BJ (cell line): Measurements from ENCODE around the gene SOCS3. TPM values are rescaled to one million over a fixed set of nuclear protein-coding genes. Genes with fewer than 3 reads are reported as not detected.

Experiments used
- CTCF ChIA-PET: fragments of 350-600 bp; formaldehyde crosslinking; extraction: SDS; loops from one replicate; lab custom pipeline; 2021; ENCODE audit warnings: antibody characterized with exemption, inconsistent platforms; lab: Yijun Ruan, JAX
- POLR2A ChIA-PET: fragments of 300-600 bp; sonication (Branson Sonifier 250); formaldehyde crosslinking; extraction: SDS; loops from one replicate; lab custom pipeline; 2021; ENCODE audit warnings: antibody characterized with exemption; lab: Charles Lee
- DNase-seq: peaks from one replicate; pipeline ENCODE4 v3.0.0-alpha.2; 2011; ENCODE audit warnings: low read depth
- H3K27me3 ChIP-seq: 2 replicates; pipeline ENCODE4 v1.6.0; 2011; ENCODE audit warnings: low read length; ENCODE audit not compliant: control insufficient read depth, insufficient read depth
- H3K36me3 ChIP-seq: 2 replicates; pipeline ENCODE4 v1.5.1; 2011; ENCODE audit warnings: low read length; ENCODE audit not compliant: control insufficient read depth, insufficient read depth
- H3K4me3 ChIP-seq: 2 replicates; pipeline ENCODE4 v1.5.1; 2011; ENCODE audit warnings: low read depth, mild to moderate bottlenecking, control low read depth, low read length
- polyA plus RNA-seq: library from polyadenylated mRNA; depleted of rRNA; stranded (reverse); fragments of >200 nt; gene quantifications from 2 replicates; pipeline ENCODE4 v1.2.3, GENCODE V29; 2011
- TF ChIP-seq, protein P1 (sequence below): IDR thresholded peaks from 2 replicates; pipeline ENCODE4 v1.5.1; 2011; ENCODE audit warnings: low read depth, mild to moderate bottlenecking, control low read depth, inconsistent platforms, low read length, moderate library complexity; ENCODE audit not compliant: insufficient read depth

The SOCS3 gene
- polyA plus RNA-seq, 1 experiment: 26.4 TPM

GRCh38 chr17:78406396-78406795 is 46.5 kb upstream of the SOCS3 start:
- CTCF ChIA-PET: interaction anchor here (2.1 kb wide), 1 partner anchor 16 kb away, joined by 9 read pairs; no protein-coding TSS in a partner anchor
- DNase-seq: no peak
- TF ChIP-seq, protein P1, sequence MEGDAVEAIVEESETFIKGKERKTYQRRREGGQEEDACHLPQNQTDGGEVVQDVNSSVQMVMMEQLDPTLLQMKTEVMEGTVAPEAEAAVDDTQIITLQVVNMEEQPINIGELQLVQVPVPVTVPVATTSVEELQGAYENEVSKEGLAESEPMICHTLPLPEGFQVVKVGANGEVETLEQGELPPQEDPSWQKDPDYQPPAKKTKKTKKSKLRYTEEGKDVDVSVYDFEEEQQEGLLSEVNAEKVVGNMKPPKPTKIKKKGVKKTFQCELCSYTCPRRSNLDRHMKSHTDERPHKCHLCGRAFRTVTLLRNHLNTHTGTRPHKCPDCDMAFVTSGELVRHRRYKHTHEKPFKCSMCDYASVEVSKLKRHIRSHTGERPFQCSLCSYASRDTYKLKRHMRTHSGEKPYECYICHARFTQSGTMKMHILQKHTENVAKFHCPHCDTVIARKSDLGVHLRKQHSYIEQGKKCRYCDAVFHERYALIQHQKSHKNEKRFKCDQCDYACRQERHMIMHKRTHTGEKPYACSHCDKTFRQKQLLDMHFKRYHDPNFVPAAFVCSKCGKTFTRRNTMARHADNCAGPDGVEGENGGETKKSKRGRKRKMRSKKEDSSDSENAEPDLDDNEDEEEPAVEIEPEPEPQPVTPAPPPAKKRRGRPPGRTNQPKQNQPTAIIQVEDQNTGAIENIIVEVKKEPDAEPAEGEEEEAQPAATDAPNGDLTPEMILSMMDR: no peak
- POLR2A ChIA-PET: no interaction called here
- Histone ChIP-seq H3K4me3 (no peak overlapping the region), H3K27me3 (no peaks in the 10 kb centered on the region), H3K36me3 (peaks cover 29% of the 10 kb centered on the region)

GRCh38 chr17:78403822-78404221 is 43.9 kb upstream of the SOCS3 start:
- Histone ChIP-seq H3K27me3 (no peaks in the 10 kb centered on the region), H3K4me3 (no peak overlapping the region), H3K36me3 (peaks cover 42% of the 10 kb centered on the region)
- DNase-seq: no peak
- ChIA-PET POLR2A (no interaction called here), CTCF (interaction anchor here (1.4 to 1.8 kb wide), 2 partner anchors 9 to 13 kb away, joined by 4 read pairs; no protein-coding TSS in a partner anchor)
- TF ChIP-seq, protein P1: no peak

GRCh38 chr17:78401891-78402290 is 42.0 kb upstream of the SOCS3 start:
- Histone ChIP-seq H3K27me3 (no peaks in the 10 kb centered on the region), H3K4me3 (no peak overlapping the region), H3K36me3 (peaks cover 47% of the 10 kb centered on the region)
- ChIA-PET CTCF (interaction anchor here (0.6 to 2.3 kb wide), 4 partner anchors 11 to 927 kb away, joined by 3 to 10 read pairs (median 6); no protein-coding TSS in a partner anchor), POLR2A (no interaction called here)
- DNase-seq: no peak
- TF ChIP-seq, protein P1: no peak

GRCh38 chr17:78401246-78401645 is 41.4 kb upstream of the SOCS3 start:
- H3K27me3 ChIP-seq: no peaks in the 10 kb centered on the region
- H3K4me3 ChIP-seq: no peak overlapping the region
- ChIA-PET POLR2A (no interaction called here), CTCF (interaction anchor here (0.6 to 2.3 kb wide), 5 partner anchors 16 to 926 kb away, joined by 3 to 10 read pairs (median 4); no protein-coding TSS in a partner anchor)
- TF ChIP-seq, protein P1: no peak
- no peak for DNase-seq
- H3K36me3 ChIP-seq: peaks cover 48% of the 10 kb centered on the region

- peaks cover 48% of the 10 kb centered on the region for H3K36me3 ChIP-seq
- ChIA-PET CTCF (interaction anchor here (0.9 to 2.3 kb wide), 4 partner anchors 16 to 40 kb away, joined by 3 to 10 read pairs (median 6); no protein-coding TSS in a partner anchor), POLR2A (no interaction called here)
- no peak overlapping the region for H3K4me3 ChIP-seq
- DNase-seq: no peak
- no peaks in the 10 kb centered on the region for H3K27me3 ChIP-seq
- TF ChIP-seq, protein P1: no peak
These were observed 40.8 kb upstream of the SOCS3 start for GRCh38 chr17:78400581-78401240.
